Nephron (organoid): ENCODE measurements around the gene RAET1L.
"Not testable (repeated sequence)": the region's sequence is repeated elsewhere in the genome, so short reads cannot be mapped to it uniquely, and the experiment has no call there.

Experiments
- H3K27ac Mint-ChIP-seq, 3 experiments: 2 replicates each; pipeline ENCODE4 v1.8.0; 2020; ENCODE audit warnings: mixed read lengths in 3 of 3, mild to moderate bottlenecking in 2 of 3, moderate library complexity in 1 of 3
- H3K27me3 Mint-ChIP-seq: 2 replicates; pipeline ENCODE4 v1.8.0; 2021; ENCODE audit warnings: low read depth, mild to moderate bottlenecking, moderate library complexity, mixed read lengths
- H3K36me3 Mint-ChIP-seq: 2 replicates; pipeline ENCODE4 v1.8.0; 2020; ENCODE audit warnings: low read depth, mixed read lengths
- H3K4me1 Mint-ChIP-seq: 2 replicates; pipeline ENCODE4 v1.8.0; 2020; ENCODE audit warnings: mixed read lengths
- H3K4me3 Mint-ChIP-seq, 3 experiments: 2 replicates each; pipeline ENCODE4 v1.8.0; 2020; ENCODE audit warnings: mild to moderate bottlenecking in 3 of 3, mixed read lengths in 3 of 3, moderate library complexity in 2 of 3
- H3K9me3 Mint-ChIP-seq: 2 replicates; pipeline ENCODE4 v1.8.0; 2020; ENCODE audit warnings: mixed read lengths
- CTCF ChIP-seq, 3 experiments: fragments of 200-600 bp; sonication (generic); IDR thresholded peaks; one replicate each; pipeline ENCODE4 v1.5.0; 2021; ENCODE audit warnings: antibody characterized with exemption in 3 of 3; ENCODE audit not compliant: unreplicated experiment in 3 of 3

RAET1L gene

GRCh38 chr6:150005761-150006651 lies 19.3 kb downstream of the RAET1L start:
- Mint-ChIP-seq H3K4me3 (peak overlapping the region; percentile 87 to 91 (median 89)), H3K4me1 (no peaks in the 10 kb centered on the region), H3K36me3 (no peaks in the 10 kb centered on the region), H3K27ac (no peak overlapping the region), H3K9me3 (peaks cover 3% of the 10 kb centered on the region), H3K27me3 (peaks cover 96% of the 10 kb centered on the region)
- TF ChIP-seq CTCF (IDR thresholded peaks at IDR 0.05; ENCODE audit: unreplicated experiment in 3 of 3), result no peak

- Mint-ChIP-seq H3K4me3 (peak overlapping the region; percentile 87 to 91 (median 89)), H3K27me3 (peaks cover 96% of the 10 kb centered on the region), H3K9me3 (peaks cover 3% of the 10 kb centered on the region), H3K36me3 (no peaks in the 10 kb centered on the region), H3K4me1 (no peaks in the 10 kb centered on the region), H3K27ac (no peak overlapping the region)
- TF ChIP-seq CTCF (IDR thresholded peaks at IDR 0.05; ENCODE audit: unreplicated experiment in 3 of 3), result no peak
These were observed 20.3 kb downstream of the RAET1L start for GRCh38 chr6:150004783-150005717.

- no peaks in the 10 kb centered on the region for H3K36me3 Mint-ChIP-seq
- H3K27me3 Mint-ChIP-seq, result peaks cover 96% of the 10 kb centered on the region
- TF ChIP-seq CTCF (IDR thresholded peaks at IDR 0.05; ENCODE audit: unreplicated experiment in 3 of 3), result no peak
- peak overlapping the region; percentile 81 to 89 (median 87) for H3K4me3 Mint-ChIP-seq
- H3K9me3 Mint-ChIP-seq, result peaks cover 3% of the 10 kb centered on the region
- no peaks in the 10 kb centered on the region for H3K4me1 Mint-ChIP-seq
- H3K27ac Mint-ChIP-seq, result no peak overlapping the region
These were observed 21.1 kb downstream of the RAET1L start for GRCh38 chr6:150004101-150004782.

GRCh38 chr6:150003599-150003998 lies 21.7 kb downstream of the RAET1L start:
- Mint-ChIP-seq H3K4me3 (peak overlapping the region; percentile 81 to 89 (median 87)), H3K27me3 (peaks cover 96% of the 10 kb centered on the region)
- H3K36me3 Mint-ChIP-seq, H3K4me1 Mint-ChIP-seq, H3K27ac Mint-ChIP-seq, H3K9me3 Mint-ChIP-seq: not testable (repeated sequence)

- peaks cover 3% of the 10 kb centered on the region for H3K9me3 Mint-ChIP-seq
- H3K4me1 Mint-ChIP-seq, result no peaks in the 10 kb centered on the region
- peak overlapping the region in 2 of 3 experiments; percentile 59 to 64 for H3K4me3 Mint-ChIP-seq
- H3K27me3 Mint-ChIP-seq, result peaks cover 97% of the 10 kb centered on the region
- no peak overlapping the region for H3K27ac Mint-ChIP-seq
- no peak for TF ChIP-seq CTCF (IDR thresholded peaks at IDR 0.05; ENCODE audit: unreplicated experiment in 3 of 3)
- H3K36me3 Mint-ChIP-seq, result no peaks in the 10 kb centered on the region
These were observed 22.6 kb downstream of the RAET1L start for GRCh38 chr6:150002710-150003109.
